GM19467 (cell line): ENCODE data around the gene ERCC4.
A peak's percentile ranks its signal among the peaks of the same experiment; 100 is the strongest.
"Not testable (repeated sequence)": the region's sequence is repeated elsewhere in the genome, so short reads cannot be mapped to it uniquely, and the experiment has no call there.

Experiments used
- ATAC-seq: cut with Tn5 transposase; IDR thresholded peaks from one replicate; pipeline ENCODE4 v1.9.1; 2021; ENCODE audit warnings: mild to moderate bottlenecking, moderate library complexity; ENCODE audit not compliant: unreplicated experiment

Gene ERCC4

GRCh38 chr16:13919683-13920509, at the start of gene ERCC4:
TSS of gene ERCC4 (plus strand) at chr16:13920154. CDS start at chr16:13920166, 12 bp downstream.
- ATAC-seq, result peak; percentile 98

- no peak for ATAC-seq
These were observed 46.0 kb upstream of the ERCC4 start for GRCh38 chr16:13873835-13874438.

GRCh38 chr16:13875614-13876284, 44.2 kb upstream of the ERCC4 start:
- ATAC-seq, result no peak

GRCh38 chr16:13883276-13883675, 36.7 kb upstream of the ERCC4 start:
- no peak for ATAC-seq

- ATAC-seq, result no peak
These were observed 36.1 kb upstream of the ERCC4 start for GRCh38 chr16:13883881-13884280.

GRCh38 chr16:13885700-13886099, 34.3 kb upstream of the ERCC4 start:
- ATAC-seq, result no peak

- ATAC-seq, result no peak
These were observed 33.3 kb upstream of the ERCC4 start for GRCh38 chr16:13886608-13887007.

GRCh38 chr16:13889323-13889722, 30.6 kb upstream of the ERCC4 start:
- not testable (repeated sequence) for ATAC-seq

GRCh38 chr16:13892301-13892700, 27.7 kb upstream of the ERCC4 start:
- no peak for ATAC-seq

- ATAC-seq, result no peak
These were observed 24.4 kb upstream of the ERCC4 start for GRCh38 chr16:13895516-13895915.

- ATAC-seq, result no peak
These were observed 23.3 kb upstream of the ERCC4 start for GRCh38 chr16:13896543-13897182.

- no peak for ATAC-seq
These were observed 22.1 kb upstream of the ERCC4 start for GRCh38 chr16:13897806-13898205.

- ATAC-seq, result no peak
These were observed 21.7 kb upstream of the ERCC4 start for GRCh38 chr16:13898233-13898632.

- ATAC-seq, result no peak
These were observed 17.9 kb upstream of the ERCC4 start for GRCh38 chr16:13902052-13902451.

GRCh38 chr16:13902677-13903076, 17.3 kb upstream of the ERCC4 start:
- no peak for ATAC-seq

- ATAC-seq, result no peak
These were observed 15.7 kb upstream of the ERCC4 start for GRCh38 chr16:13904179-13904691.

- ATAC-seq, result not testable (repeated sequence)
These were observed 15.1 kb upstream of the ERCC4 start for GRCh38 chr16:13904822-13905221.

- ATAC-seq, result no peak
These were observed 13.5 kb upstream of the ERCC4 start for GRCh38 chr16:13906168-13907089.

- no peak for ATAC-seq
These were observed 12.5 kb upstream of the ERCC4 start for GRCh38 chr16:13907431-13907830.

- no peak for ATAC-seq
These were observed 10.9 kb upstream of the ERCC4 start for GRCh38 chr16:13909069-13909468.
